HEK293 (cell line): Measurements from ENCODE around the gene PRODH2.
A peak's percentile ranks its signal among the peaks of the same experiment; 100 is the strongest.

Experiments
- CTCF ChIA-PET: fragments of 350-600 bp; formaldehyde crosslinking; extraction: SDS; loops from one replicate; lab custom pipeline; 2021; ENCODE audit warnings: antibody characterized with exemption; lab: Yijun Ruan, JAX
- POLR2A ChIA-PET: fragments of 300-600 bp; formaldehyde crosslinking; extraction: SDS; loops from one replicate; lab custom pipeline; 2020; ENCODE audit warnings: antibody characterized with exemption, inconsistent platforms; lab: Yijun Ruan, JAX
- H3K27ac ChIP-seq: fragments of 200-500 bp; sonication (Bioruptor generic); 2 replicates; pipeline ENCODE4 v1.5.1; 2014; ENCODE audit warnings: low read depth, low read length, control low read depth, inconsistent platforms; ENCODE audit errors: extremely low read depth
- H3K36me3 ChIP-seq, 2 experiments: fragments of 200-500 bp in 1 of 2; sonication (Bioruptor generic) in 1 of 2; 1 replicate in 1 of 2; 2 replicates in 1 of 2; pipeline ENCODE4 v1.5.1; 2014 to 2017; ENCODE audit warnings: inconsistent platforms in 2 of 2, low read length in 2 of 2; ENCODE audit not compliant: control insufficient read depth in 2 of 2, insufficient read depth in 1 of 2
- H3K4me1 ChIP-seq: fragments of 200-500 bp; sonication (Bioruptor generic); 2 replicates; pipeline ENCODE4 v1.5.1; 2014; ENCODE audit warnings: mild to moderate bottlenecking, low read length, inconsistent platforms; ENCODE audit not compliant: control insufficient read depth, insufficient read depth
- H3K4me3 ChIP-seq: 2 replicates; pipeline ENCODE4 v1.5.1; 2011; ENCODE audit warnings: low read depth, mild to moderate bottlenecking, control low read depth, low read length, moderate library complexity
- H3K9me3 ChIP-seq: fragments of 200-500 bp; sonication (Bioruptor generic); 2 replicates; pipeline ENCODE4 v1.5.1; 2014; ENCODE audit warnings: low read depth, low read length, inconsistent platforms; ENCODE audit not compliant: control insufficient read depth, insufficient read depth
- BCL11B ChIP-seq: fragments of 450-650 bp; formaldehyde crosslinking; IDR thresholded peaks from 2 replicates; pipeline ENCODE4 v1.5.1; 2016; ENCODE audit warnings: low read depth, missing biosample characterization, missing genetic modification characterization
- GLI2 ChIP-seq: fragments of 450-650 bp; formaldehyde crosslinking; IDR thresholded peaks from 2 replicates; pipeline ENCODE4; 2017; ENCODE audit warnings: missing biosample characterization, missing genetic modification characterization, low read depth, borderline replicate concordance
- GLIS1 ChIP-seq: fragments of 450-650 bp; formaldehyde crosslinking; IDR thresholded peaks from 2 replicates; pipeline ENCODE4 v1.5.1; 2016; ENCODE audit warnings: missing biosample characterization, missing genetic modification characterization
- PRDM1 ChIP-seq: fragments of 450-650 bp; formaldehyde crosslinking; IDR thresholded peaks from 2 replicates; pipeline ENCODE4; 2016; ENCODE audit warnings: missing biosample characterization, missing genetic modification characterization
- SETDB1 ChIP-seq: IDR thresholded peaks from one replicate; pipeline ENCODE4 v1.6.1; 2017; ENCODE audit warnings: mild to moderate bottlenecking, low read length, moderate library complexity, mixed read lengths; ENCODE audit not compliant: insufficient read length
- YY1 ChIP-seq: fragments of 450-650 bp; formaldehyde crosslinking; IDR thresholded peaks from 2 replicates; pipeline ENCODE4 v1.5.1; 2018; ENCODE audit warnings: missing biosample characterization, missing genetic modification characterization
- ZBTB48 ChIP-seq: fragments of 450-650 bp; formaldehyde crosslinking; IDR thresholded peaks from 2 replicates; pipeline ENCODE4 v1.5.1; 2016; ENCODE audit warnings: missing biosample characterization, missing genetic modification characterization
- ZEB2 ChIP-seq: fragments of 450-650 bp; formaldehyde crosslinking; IDR thresholded peaks from 2 replicates; pipeline ENCODE4 v1.5.1; 2016; ENCODE audit warnings: missing biosample characterization, missing genetic modification characterization
- ZNF121 ChIP-seq: fragments of 450-650 bp; formaldehyde crosslinking; IDR thresholded peaks from 2 replicates; pipeline ENCODE4 v1.5.1; 2016; ENCODE audit warnings: missing biosample characterization, missing genetic modification characterization
- ZNF140 ChIP-seq: fragments of 450-650 bp; formaldehyde crosslinking; IDR thresholded peaks from 2 replicates; pipeline ENCODE4 v1.5.1; 2016; ENCODE audit warnings: missing biosample characterization, missing genetic modification characterization
- ZNF24 ChIP-seq: fragments of 450-650 bp; formaldehyde crosslinking; IDR thresholded peaks from 2 replicates; pipeline ENCODE4 v1.5.1; 2016; ENCODE audit warnings: missing biosample characterization, missing genetic modification characterization
- ZNF292 ChIP-seq: fragments of 450-650 bp; formaldehyde crosslinking; IDR thresholded peaks from 2 replicates; pipeline ENCODE4 v1.5.1; 2016; ENCODE audit warnings: low read depth, missing biosample characterization, missing genetic modification characterization, borderline replicate concordance
- ZNF37A ChIP-seq: fragments of 450-650 bp; IDR thresholded peaks from 2 replicates; pipeline ENCODE4 v1.5.1; 2018; ENCODE audit warnings: missing biosample characterization, missing genetic modification characterization
- ZNF514 ChIP-seq: fragments of 450-650 bp; formaldehyde crosslinking; IDR thresholded peaks from 2 replicates; pipeline ENCODE4 v1.5.1; 2016; ENCODE audit warnings: missing biosample characterization, missing genetic modification characterization
- ZNF548 ChIP-seq: fragments of 450-650 bp; formaldehyde crosslinking; IDR thresholded peaks from 2 replicates; pipeline ENCODE4 v1.5.1; 2016; ENCODE audit warnings: missing biosample characterization, missing genetic modification characterization
- ZNF571 ChIP-seq: fragments of 450-650 bp; formaldehyde crosslinking; IDR thresholded peaks from 2 replicates; pipeline ENCODE4 v1.5.0; 2017; ENCODE audit warnings: missing biosample characterization, missing genetic modification characterization
- ZNF664 ChIP-seq: fragments of 450-650 bp; formaldehyde crosslinking; IDR thresholded peaks from 2 replicates; pipeline ENCODE4 v1.5.1; 2016; ENCODE audit warnings: missing biosample characterization, missing genetic modification characterization
- ZNF792 ChIP-seq: fragments of 450-650 bp; formaldehyde crosslinking; IDR thresholded peaks from 2 replicates; pipeline ENCODE4 v1.5.1; 2016; ENCODE audit warnings: missing biosample characterization, missing genetic modification characterization
- ZNF843 ChIP-seq: fragments of 450-650 bp; formaldehyde crosslinking; IDR thresholded peaks from 2 replicates; pipeline ENCODE4 v1.5.1; 2016; ENCODE audit warnings: missing biosample characterization, missing genetic modification characterization
- ZXDB ChIP-seq: fragments of 450-650 bp; formaldehyde crosslinking; IDR thresholded peaks from 2 replicates; pipeline ENCODE4 v1.5.1; 2016; ENCODE audit warnings: missing biosample characterization, missing genetic modification characterization
- TF ChIP-seq, protein P1 (sequence below): fragments of 450-650 bp; formaldehyde crosslinking; IDR thresholded peaks from 2 replicates; pipeline ENCODE4 v1.5.1; 2017; ENCODE audit warnings: missing biosample characterization, missing genetic modification characterization
- TF ChIP-seq, protein P2 (sequence below): IDR thresholded peaks from 2 replicates; pipeline ENCODE4 v1.6.1; 2011; ENCODE audit warnings: mild to moderate bottlenecking, low read depth, low read length, borderline replicate concordance
- TF ChIP-seq, protein P3 (sequence below): fragments of 450-650 bp; formaldehyde crosslinking; IDR thresholded peaks from 2 replicates; pipeline ENCODE4 v1.5.1; 2016; ENCODE audit warnings: missing biosample characterization, missing genetic modification characterization
- TF ChIP-seq, protein P4 (sequence below): fragments of 450-650 bp; formaldehyde crosslinking; IDR thresholded peaks from 2 replicates; pipeline ENCODE4 v1.5.1; 2016; ENCODE audit warnings: missing biosample characterization, missing genetic modification characterization, borderline replicate concordance
- TF ChIP-seq, protein P5 (sequence below): fragments of 450-650 bp; formaldehyde crosslinking; IDR thresholded peaks from 2 replicates; pipeline ENCODE4 v1.5.1; 2017; ENCODE audit warnings: missing biosample characterization, missing genetic modification characterization

The PRODH2 gene

DNA sequence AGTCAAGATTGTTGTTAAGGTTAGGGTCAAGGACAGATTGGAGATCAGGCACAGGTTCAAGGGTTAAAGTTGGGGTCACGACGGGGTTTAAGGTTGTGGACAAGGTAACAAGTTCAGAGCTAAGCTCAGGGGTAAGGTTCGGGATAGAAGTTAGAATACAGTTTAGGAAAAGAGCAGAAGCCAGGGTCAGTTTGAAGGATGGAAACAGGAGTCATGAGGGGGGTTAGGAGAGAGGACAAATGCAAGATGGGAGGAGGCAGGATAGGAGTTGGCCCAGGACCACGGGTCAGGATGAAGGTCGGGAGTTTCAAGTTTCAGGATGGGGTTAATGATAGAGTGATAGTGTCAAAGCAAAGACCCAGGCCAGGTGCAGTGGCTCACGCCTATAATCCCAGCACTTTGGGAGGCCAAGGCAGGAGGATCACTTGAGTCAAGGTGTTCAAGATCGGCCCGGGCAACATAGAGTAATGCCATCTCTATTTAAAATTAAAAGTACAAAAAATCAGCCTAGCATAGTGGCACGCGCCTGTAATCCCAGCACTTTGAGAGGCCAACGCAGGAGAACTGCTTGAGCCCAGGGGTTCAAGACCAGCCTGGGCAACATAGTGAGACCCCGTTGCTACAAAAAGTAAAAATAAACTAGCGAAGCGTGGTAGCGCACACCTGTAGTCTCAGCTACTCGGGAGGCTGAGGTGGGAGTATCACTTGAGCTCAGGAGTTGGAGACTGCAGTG lies 32.0 kb upstream of the PRODH2 start:
- Histone ChIP-seq H3K27ac (no peak overlapping the region), H3K4me1 (peaks cover 19% of the 10 kb centered on the region), H3K36me3 (no peaks in the 10 kb centered on the region), H3K9me3 (no peaks in the 10 kb centered on the region; the same call in 1 of the 2 replicates), H3K4me3 (no peak overlapping the region)
- TF ChIP-seq, protein P1, sequence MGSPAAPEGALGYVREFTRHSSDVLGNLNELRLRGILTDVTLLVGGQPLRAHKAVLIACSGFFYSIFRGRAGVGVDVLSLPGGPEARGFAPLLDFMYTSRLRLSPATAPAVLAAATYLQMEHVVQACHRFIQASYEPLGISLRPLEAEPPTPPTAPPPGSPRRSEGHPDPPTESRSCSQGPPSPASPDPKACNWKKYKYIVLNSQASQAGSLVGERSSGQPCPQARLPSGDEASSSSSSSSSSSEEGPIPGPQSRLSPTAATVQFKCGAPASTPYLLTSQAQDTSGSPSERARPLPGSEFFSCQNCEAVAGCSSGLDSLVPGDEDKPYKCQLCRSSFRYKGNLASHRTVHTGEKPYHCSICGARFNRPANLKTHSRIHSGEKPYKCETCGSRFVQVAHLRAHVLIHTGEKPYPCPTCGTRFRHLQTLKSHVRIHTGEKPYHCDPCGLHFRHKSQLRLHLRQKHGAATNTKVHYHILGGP (tag by site-specific recombination), result no peak
- no peak for TF ChIP-seq PRDM1 (tag by site-specific recombination)
- TF ChIP-seq ZNF843 (tag by site-specific recombination), result no peak
- no peak for TF ChIP-seq ZXDB (tag by site-specific recombination)
- TF ChIP-seq ZBTB48, result no peak
- TF ChIP-seq ZNF792 (tag by site-specific recombination), result no peak
- TF ChIP-seq, protein P2, sequence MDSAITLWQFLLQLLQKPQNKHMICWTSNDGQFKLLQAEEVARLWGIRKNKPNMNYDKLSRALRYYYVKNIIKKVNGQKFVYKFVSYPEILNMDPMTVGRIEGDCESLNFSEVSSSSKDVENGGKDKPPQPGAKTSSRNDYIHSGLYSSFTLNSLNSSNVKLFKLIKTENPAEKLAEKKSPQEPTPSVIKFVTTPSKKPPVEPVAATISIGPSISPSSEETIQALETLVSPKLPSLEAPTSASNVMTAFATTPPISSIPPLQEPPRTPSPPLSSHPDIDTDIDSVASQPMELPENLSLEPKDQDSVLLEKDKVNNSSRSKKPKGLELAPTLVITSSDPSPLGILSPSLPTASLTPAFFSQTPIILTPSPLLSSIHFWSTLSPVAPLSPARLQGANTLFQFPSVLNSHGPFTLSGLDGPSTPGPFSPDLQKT, result no peak
- no peak for TF ChIP-seq ZNF24
- TF ChIP-seq, protein P3, sequence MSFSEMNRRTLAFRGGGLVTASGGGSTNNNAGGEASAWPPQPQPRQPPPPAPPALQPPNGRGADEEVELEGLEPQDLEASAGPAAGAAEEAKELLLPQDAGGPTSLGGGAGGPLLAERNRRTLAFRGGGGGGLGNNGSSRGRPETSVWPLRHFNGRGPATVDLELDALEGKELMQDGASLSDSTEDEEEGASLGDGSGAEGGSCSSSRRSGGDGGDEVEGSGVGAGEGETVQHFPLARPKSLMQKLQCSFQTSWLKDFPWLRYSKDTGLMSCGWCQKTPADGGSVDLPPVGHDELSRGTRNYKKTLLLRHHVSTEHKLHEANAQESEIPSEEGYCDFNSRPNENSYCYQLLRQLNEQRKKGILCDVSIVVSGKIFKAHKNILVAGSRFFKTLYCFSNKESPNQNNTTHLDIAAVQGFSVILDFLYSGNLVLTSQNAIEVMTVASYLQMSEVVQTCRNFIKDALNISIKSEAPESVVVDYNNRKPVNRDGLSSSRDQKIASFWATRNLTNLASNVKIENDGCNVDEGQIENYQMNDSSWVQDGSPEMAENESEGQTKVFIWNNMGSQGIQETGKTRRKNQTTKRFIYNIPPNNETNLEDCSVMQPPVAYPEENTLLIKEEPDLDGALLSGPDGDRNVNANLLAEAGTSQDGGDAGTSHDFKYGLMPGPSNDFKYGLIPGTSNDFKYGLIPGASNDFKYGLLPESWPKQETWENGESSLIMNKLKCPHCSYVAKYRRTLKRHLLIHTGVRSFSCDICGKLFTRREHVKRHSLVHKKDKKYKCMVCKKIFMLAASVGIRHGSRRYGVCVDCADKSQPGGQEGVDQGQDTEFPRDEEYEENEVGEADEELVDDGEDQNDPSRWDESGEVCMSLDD (tag by site-specific recombination), result no peak
- TF ChIP-seq, protein P4, sequence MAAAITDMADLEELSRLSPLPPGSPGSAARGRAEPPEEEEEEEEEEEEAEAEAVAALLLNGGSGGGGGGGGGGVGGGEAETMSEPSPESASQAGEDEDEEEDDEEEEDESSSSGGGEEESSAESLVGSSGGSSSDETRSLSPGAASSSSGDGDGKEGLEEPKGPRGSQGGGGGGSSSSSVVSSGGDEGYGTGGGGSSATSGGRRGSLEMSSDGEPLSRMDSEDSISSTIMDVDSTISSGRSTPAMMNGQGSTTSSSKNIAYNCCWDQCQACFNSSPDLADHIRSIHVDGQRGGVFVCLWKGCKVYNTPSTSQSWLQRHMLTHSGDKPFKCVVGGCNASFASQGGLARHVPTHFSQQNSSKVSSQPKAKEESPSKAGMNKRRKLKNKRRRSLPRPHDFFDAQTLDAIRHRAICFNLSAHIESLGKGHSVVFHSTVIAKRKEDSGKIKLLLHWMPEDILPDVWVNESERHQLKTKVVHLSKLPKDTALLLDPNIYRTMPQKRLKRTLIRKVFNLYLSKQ (tag by site-specific recombination), result no peak
- TF ChIP-seq ZNF37A (tag by site-specific recombination), result no peak
- no peak for TF ChIP-seq ZNF664
- TF ChIP-seq ZEB2 (tag by site-specific recombination), result no peak
- no peak for TF ChIP-seq ZNF292 (tag by site-specific recombination)
- 0 out of 2 replicates have a peak, but pooled peaks have one; percentile 15 for TF ChIP-seq BCL11B
- TF ChIP-seq YY1 (tag by site-specific recombination), result no peak
- no peak for TF ChIP-seq SETDB1
- no peak for TF ChIP-seq ZNF140 (tag by site-specific recombination)
- peak; percentile 99 for TF ChIP-seq ZNF121
- TF ChIP-seq, protein P5, sequence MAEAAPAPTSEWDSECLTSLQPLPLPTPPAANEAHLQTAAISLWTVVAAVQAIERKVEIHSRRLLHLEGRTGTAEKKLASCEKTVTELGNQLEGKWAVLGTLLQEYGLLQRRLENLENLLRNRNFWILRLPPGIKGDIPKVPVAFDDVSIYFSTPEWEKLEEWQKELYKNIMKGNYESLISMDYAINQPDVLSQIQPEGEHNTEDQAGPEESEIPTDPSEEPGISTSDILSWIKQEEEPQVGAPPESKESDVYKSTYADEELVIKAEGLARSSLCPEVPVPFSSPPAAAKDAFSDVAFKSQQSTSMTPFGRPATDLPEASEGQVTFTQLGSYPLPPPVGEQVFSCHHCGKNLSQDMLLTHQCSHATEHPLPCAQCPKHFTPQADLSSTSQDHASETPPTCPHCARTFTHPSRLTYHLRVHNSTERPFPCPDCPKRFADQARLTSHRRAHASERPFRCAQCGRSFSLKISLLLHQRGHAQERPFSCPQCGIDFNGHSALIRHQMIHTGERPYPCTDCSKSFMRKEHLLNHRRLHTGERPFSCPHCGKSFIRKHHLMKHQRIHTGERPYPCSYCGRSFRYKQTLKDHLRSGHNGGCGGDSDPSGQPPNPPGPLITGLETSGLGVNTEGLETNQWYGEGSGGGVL (tag by site-specific recombination), result no peak; the same call in 1 of the 2 replicates
- no peak for TF ChIP-seq ZNF548 (tag by site-specific recombination)
- no peak for TF ChIP-seq GLI2 (tag by site-specific recombination)
- TF ChIP-seq GLIS1 (tag by site-specific recombination), result no peak
- TF ChIP-seq ZNF571, result 0 out of 2 replicates have a peak, but pooled peaks have one; percentile 25
- 0 out of 2 replicates have a peak, but pooled peaks have one; percentile 29 for TF ChIP-seq ZNF514 (tag by site-specific recombination)
- POLR2A ChIA-PET, result interaction anchor here (0.6 to 1.2 kb wide), 6 partner anchors 9 to 104 kb away, joined by 3 read pairs; partner anchors contain the start of genes LIN37, PSENEN and U2AF1L4
- CTCF ChIA-PET, result interaction anchor here (0.5 to 1.3 kb wide), 12 partner anchors 10 to 935 kb away, joined by 3 to 6 read pairs (median 4); partner anchors contain the start of gene WDR62
